IMR-90 (cell line): ENCODE results near the gene DPH6. TPM values are rescaled to one million over a fixed set of nuclear protein-coding genes. Genes with fewer than 3 reads are reported as not detected.

Experiments used
- ATAC-seq: fragments of 200-7000 bp; cut with Tn5 transposase; 2 replicates; pipeline ENCODE4 v1.9.1; 2020; ENCODE audit warnings: low read depth, mild to moderate bottlenecking, moderate library complexity
- BruUV-seq: library from RNA; stranded (reverse); fragments of 400-500 nt; replicated peaks from 2 replicates; lab custom pipeline; 2021; lab: Mats Ljungman, UMichigan
- CTCF ChIA-PET: fragments of 300-600 bp; formaldehyde crosslinking; extraction: SDS; loops from one replicate; lab custom pipeline; 2021; ENCODE audit warnings: antibody characterized with exemption; lab: Yijun Ruan, JAX
- POLR2A ChIA-PET: fragments of 300-600 bp; sonication (Branson Sonifier 250); formaldehyde crosslinking; loops from one replicate; lab custom pipeline; 2022; ENCODE audit warnings: antibody characterized with exemption; ENCODE audit not compliant: unreplicated experiment; lab: Charles Lee
- DNase-seq: peaks from one replicate; pipeline ENCODE4 v3.0.0; 2013
- H2AFZ ChIP-seq: replicated peaks from 2 replicates; pipeline ENCODE3; 2013; ENCODE audit warnings: low read length, mild to moderate bottlenecking; ENCODE audit not compliant: poor library complexity
- H2AK5ac ChIP-seq: 2 replicates; pipeline ENCODE4 v1.6.1; 2013; ENCODE audit warnings: low read depth, low read length, inconsistent platforms
- H2AK9ac ChIP-seq: replicated peaks from 2 replicates; pipeline ENCODE3; 2013; ENCODE audit warnings: mild to moderate bottlenecking, low read depth, low read length, moderate library complexity; ENCODE audit not compliant: poor library complexity
- H2BK120ac ChIP-seq: 2 replicates; pipeline ENCODE4 v1.6.1; 2013; ENCODE audit warnings: low read depth, low read length, inconsistent platforms
- H2BK15ac ChIP-seq: 3 replicates; pipeline ENCODE4 v1.6.1; 2013; ENCODE audit warnings: low read depth, low read length, inconsistent platforms
- H2BK20ac ChIP-seq: 2 replicates; pipeline ENCODE4 v1.6.1; 2013; ENCODE audit warnings: low read depth, mild to moderate bottlenecking, inconsistent platforms, low read length, moderate library complexity
- H2BK5ac ChIP-seq: 2 replicates; pipeline ENCODE4 v1.6.1; 2013; ENCODE audit warnings: mild to moderate bottlenecking, low read depth, low read length, inconsistent platforms; ENCODE audit not compliant: poor library complexity, severe bottlenecking
- H3K14ac ChIP-seq: replicated peaks from 2 replicates; pipeline ENCODE4 v1.6.1; 2013; ENCODE audit warnings: low read depth, low read length, inconsistent platforms
- H3K18ac ChIP-seq: 2 replicates; pipeline ENCODE4 v1.6.1; 2013; ENCODE audit warnings: low read depth, low read length, control low read depth
- H3K23ac ChIP-seq: 2 replicates; pipeline ENCODE4 v1.6.1; 2013; ENCODE audit warnings: low read depth, low read length, inconsistent platforms
- H3K27ac ChIP-seq: 2 replicates; pipeline ENCODE4 v1.5.1; 2013; ENCODE audit warnings: mild to moderate bottlenecking, control low read depth, low read length; ENCODE audit not compliant: insufficient read depth
- H3K27me3 ChIP-seq: 2 replicates; pipeline ENCODE4 v1.6.1; 2013; ENCODE audit warnings: low read length; ENCODE audit not compliant: control insufficient read depth, insufficient read depth
- H3K36me3 ChIP-seq: 2 replicates; pipeline ENCODE4 v1.6.1; 2013; ENCODE audit warnings: low read length, mixed read lengths; ENCODE audit not compliant: control insufficient read depth, insufficient read depth
- H3K4ac ChIP-seq: 2 replicates; pipeline ENCODE4 v1.6.1; 2013; ENCODE audit warnings: low read depth, low read length, inconsistent platforms
- H3K4me1 ChIP-seq: 2 replicates; pipeline ENCODE4 v1.6.1; 2013; ENCODE audit warnings: low read length, mixed read lengths; ENCODE audit not compliant: control insufficient read depth, insufficient read depth
- H3K4me2 ChIP-seq: 2 replicates; pipeline ENCODE4 v1.6.1; 2013; ENCODE audit warnings: low read depth, mild to moderate bottlenecking, control low read depth, low read length, moderate library complexity
- H3K4me3 ChIP-seq: 2 replicates; pipeline ENCODE4 v1.5.1; 2013; ENCODE audit warnings: low read depth, mild to moderate bottlenecking, control low read depth, low read length, moderate library complexity; ENCODE audit not compliant: insufficient read depth
- H3K56ac ChIP-seq: 2 replicates; pipeline ENCODE4 v1.6.1; 2013; ENCODE audit warnings: low read length, inconsistent platforms; ENCODE audit not compliant: insufficient read depth; ENCODE audit errors: extremely low read depth
- H3K79me1 ChIP-seq, 2 experiments: 2 replicates each; pipeline ENCODE4 v1.6.1; 2013; ENCODE audit warnings: low read length in 2 of 2, inconsistent platforms in 1 of 2, low read depth in 1 of 2
- H3K9ac ChIP-seq: 2 replicates; pipeline ENCODE4 v1.6.1; 2013; ENCODE audit warnings: low read depth, low read length, control low read depth
- H3K9me1 ChIP-seq: 2 replicates; pipeline ENCODE4 v1.6.1; 2013; ENCODE audit warnings: low read length, inconsistent platforms; ENCODE audit not compliant: insufficient read depth
- H3K9me3 ChIP-seq: 2 replicates; pipeline ENCODE4 v1.6.1; 2013; ENCODE audit warnings: low read length; ENCODE audit not compliant: control insufficient read depth, insufficient read depth
- H4K20me1 ChIP-seq: 2 replicates; pipeline ENCODE4 v1.6.1; 2013; ENCODE audit warnings: low read length, inconsistent platforms; ENCODE audit not compliant: insufficient read depth
- H4K5ac ChIP-seq: 2 replicates; pipeline ENCODE4 v1.6.1; 2013; ENCODE audit warnings: mild to moderate bottlenecking, low read depth, low read length, control low read depth
- H4K8ac ChIP-seq, 2 experiments: 2 replicates each; pipeline ENCODE4 v1.6.1; 2013; ENCODE audit warnings: low read depth in 2 of 2, low read length in 2 of 2, control low read depth in 1 of 2, inconsistent platforms in 1 of 2
- H4K91ac ChIP-seq: 2 replicates; pipeline ENCODE4 v1.6.1; 2013; ENCODE audit warnings: low read depth, low read length, inconsistent platforms; ENCODE audit not compliant: insufficient read depth
- CEBPB ChIP-seq: IDR thresholded peaks from 2 replicates; pipeline ENCODE4 v1.6.1; 2012; ENCODE audit warnings: low read depth, low read length, improper control_type of control experiment
- ELK1 ChIP-seq: fragments of 150-350 bp; IDR thresholded peaks from 2 replicates; pipeline ENCODE4 v1.6.1; 2016; ENCODE audit warnings: low read depth, mild to moderate bottlenecking, low read length, moderate library complexity, borderline replicate concordance
- FOS ChIP-seq: fragments of 150-350 bp; IDR thresholded peaks from 2 replicates; pipeline ENCODE4 v1.6.1; 2016; ENCODE audit warnings: low read depth, low read length
- POLR2A ChIP-seq: IDR thresholded peaks from 2 replicates; pipeline ENCODE4 v1.6.1; 2012; ENCODE audit warnings: mild to moderate bottlenecking, low read depth, low read length
- SMC3 ChIP-seq: fragments of 150-350 bp; IDR thresholded peaks from 2 replicates; pipeline ENCODE4 v1.6.1; 2016; ENCODE audit warnings: low read depth, mild to moderate bottlenecking, antibody characterized with exemption, low read length, moderate library complexity
- WGBS, 2 experiments: methylation state at CpG; one replicate each; pipeline versions ENCODE4 v1.1.5 to v1.1.7; 2013; ENCODE audit warnings: missing lambda C conversion rate in 2 of 2; ENCODE audit not compliant: insufficient read length in 1 of 2; ENCODE audit errors: extremely low coverage in 2 of 2; 5-methylcytosine and 5-hydroxymethylcytosine counted together
- dilution Hi-C: fragments of 300-500 bp; cut with HindIII; formaldehyde crosslinking; loops from one replicate; pipeline ENCODE4 v1.14.3; 2018; ENCODE audit warnings: low sequenced_read_pairs; ENCODE audit not compliant: unreplicated experiment
- in situ Hi-C: fragments of 300-500 bp; cut with MboI; formaldehyde crosslinking; loops from 3 replicates; pipeline ENCODE4 v1.14.3; 2019; ENCODE audit warnings: low sequenced_read_pairs, inconsistent platforms, mixed read lengths
- intact Hi-C: fragments of 100-400 bp; cut with micrococcal nuclease; formaldehyde crosslinking; loops from 2 replicates; pipeline ENCODE4 v1.10.0; 2022
- polyA plus RNA-seq, 3 experiments: library from polyadenylated mRNA; depleted of rRNA; stranded (reverse); fragments of >200 nt; gene quantifications; 2 replicates each; pipeline ENCODE4 v1.2.3, GENCODE V29; 2012; ENCODE audit warnings: low replicate concordance in 1 of 3
- total RNA-seq: library from RNA; depleted of rRNA; stranded (reverse); fragments of >200 nt; gene quantifications from 2 replicates; pipeline ENCODE4 v1.2.3, GENCODE V29; 2012

The DPH6 gene
- total and polyA plus RNA-seq, 2 of the 4 experiments (the other 2 are of a cell fraction) = 6.1 to 8.1 TPM

GRCh38 chr15:35455201-35455600 is 90.8 kb downstream of the DPH6 start (continued):
- no peak for TF ChIP-seq ELK1

GRCh38 chr15:35450492-35450891 is 95.5 kb downstream of the DPH6 start:
- Histone ChIP-seq H3K56ac (no peak overlapping the region), H2AK9ac (no peak overlapping the region), H3K4ac (no peak overlapping the region), H2BK20ac (no peak overlapping the region), H3K9me3 (no peaks in the 10 kb centered on the region), H4K5ac (no peak overlapping the region), H3K9me1 (no peaks in the 10 kb centered on the region), H2BK15ac (no peak overlapping the region), H2BK120ac (no peak overlapping the region), H3K4me1 (peaks cover 2% of the 10 kb centered on the region; the same call in 1 of the 2 replicates), H2AFZ (no peak overlapping the region), H3K27ac (no peak overlapping the region), H3K79me1 (no peaks in the 10 kb centered on the region), H2BK5ac (no peak overlapping the region), H3K18ac (no peak overlapping the region), H3K23ac (no peak overlapping the region), H3K27me3 (no peaks in the 10 kb centered on the region), H4K91ac (no peak overlapping the region), H3K36me3 (no peaks in the 10 kb centered on the region), H4K20me1 (no peaks in the 10 kb centered on the region), H3K9ac (no peak overlapping the region), H2AK5ac (no peak overlapping the region), H3K14ac (no peak overlapping the region), H3K4me3 (no peak overlapping the region), H3K4me2 (no peak overlapping the region), H4K8ac (no peak overlapping the region)
- WGBS, 2 experiments = no CpG with 5 or more reads among the region's 1 CpG
- in situ Hi-C loops (no loop called here), intact Hi-C loops (no loop called here), dilution Hi-C loops (no loop called here)
- BruUV-seq = no TSS peak
- ATAC-seq (no peak), DNase-seq (peak; percentile 81)
- TF ChIP-seq CEBPB = peak; percentile 71
- no peak for TF ChIP-seq POLR2A
- TF ChIP-seq SMC3 = no peak
- TF ChIP-seq FOS = no peak
- ChIA-PET CTCF (interaction anchor here (0.6 kb wide), 1 partner anchor 203 kb away, joined by 4 read pairs; no protein-coding TSS in a partner anchor), POLR2A (no interaction called here)
